Measurements from ENCODE around the gene IFIT3. TPM values are rescaled to one million over a fixed set of nuclear protein-coding genes. Genes with fewer than 3 reads are reported as not detected.

IFIT3 gene
- total and polyA plus RNA-seq, 2 of the 8 experiments (the other 6 are each of a cell fraction or from before 2014, with no cell fraction given), result 0.12 to 0.84 TPM

- no peak overlapping the region for H2BK5ac ChIP-seq (ENCODE audit: low read depth, low read length)
- CTCF ChIA-PET (ENCODE audit: partially characterized antibody), result interaction anchor here (3.8 kb wide), 1 partner anchor 21 kb away, joined by 21 read pairs; no protein-coding TSS in a partner anchor
- H3K9me3 ChIP-seq (ENCODE audit: insufficient read depth in 2 of 2, low read depth in 1 of 2, low read length in 1 of 2), result no peaks in the 10 kb centered on the region
- H3K27me3 ChIP-seq (replicated peaks in 1 of 4; ENCODE audit: control insufficient read depth in 3 of 4, extremely low read depth in 1 of 4, insufficient read depth in 3 of 4, low read length in 3 of 4), result no peaks in the 10 kb centered on the region
- H3K23me2 ChIP-seq (ENCODE audit: low read depth, low read length), result no peaks in the 10 kb centered on the region
- H3K27ac ChIP-seq (ENCODE audit: low read depth, low read length), result no peak overlapping the region
- no peak overlapping the region for H4K5ac ChIP-seq (ENCODE audit: insufficient read length, low read depth, low read length)
- H3K4me2 ChIP-seq (ENCODE audit: insufficient read depth in 1 of 2, low read depth in 2 of 2, low read length in 2 of 2), result peak overlapping the region in 1 of 2 experiments; percentile 24; a peak in 1 of 4 replicates
- no peak for DNase-seq (ENCODE audit: low read depth in 1 of 2, low spot score in 2 of 2)
- H3K18ac ChIP-seq (ENCODE audit: extremely low read depth, low read length), result no peak overlapping the region
- POLR2A ChIA-PET (ENCODE audit: partially characterized antibody), result interaction anchor here (1.2 kb wide), 1 partner anchor 32 kb away, joined by 3 read pairs; no protein-coding TSS in a partner anchor
- H2AK5ac ChIP-seq (ENCODE audit: low read depth, low read length), result no peak overlapping the region
- H3K36me3 ChIP-seq (ENCODE audit: control insufficient read depth in 2 of 4, insufficient read depth in 4 of 4, low read length in 3 of 4), result no peaks in the 10 kb centered on the region
- H4K20me1 ChIP-seq (replicated peaks in 1 of 2; ENCODE audit: control insufficient read depth in 1 of 2, insufficient read depth in 2 of 2, low read length in 2 of 2), result no peaks in the 10 kb centered on the region
- WGBS, 2 experiments (ENCODE audit: extremely low coverage in 1 of 2, insufficient coverage in 1 of 2, insufficient read length in 1 of 2, insufficient replicate concordance in 2 of 2, low coverage in 1 of 2, low lambda C conversion rate in 2 of 2, missing lambda C conversion rate in 1 of 2), result 70% methylated on average over 5 of the region's 5 CpGs; no CpG with 5 or more reads in 1 of the 2 experiments
- no peak overlapping the region for H2BK15ac ChIP-seq (ENCODE audit: low read length)
- H3K23ac ChIP-seq (ENCODE audit: insufficient read length), result no peak overlapping the region
- 0 out of 2 replicates have a peak overlapping the region, but pooled peaks have one; percentile 53 for H2BK20ac ChIP-seq (ENCODE audit: low read length)
- no peak overlapping the region for H3K9ac ChIP-seq (replicated peaks in 1 of 4; ENCODE audit: extremely low read depth in 1 of 4, low read depth in 3 of 4, low read length in 3 of 4)
- H2AFZ ChIP-seq (ENCODE audit: low read length), result no peak overlapping the region
- no peak overlapping the region for H3K4me3 ChIP-seq (ENCODE audit: extremely low read depth in 1 of 4, insufficient read depth in 2 of 4, low read depth in 3 of 4, low read length in 4 of 4)
- no peak overlapping the region for H3K4ac ChIP-seq (replicated peaks; ENCODE audit: insufficient read length, low read depth, low read length)
- no peak for FAIRE-seq
- peaks cover 7 to 25% (median 21%) of the 10 kb centered on the region in 4 experiments; a peak in 6 of 7 replicates for H3K4me1 ChIP-seq (replicated peaks in 1 of 4; ENCODE audit: control insufficient read depth in 3 of 4, insufficient read depth in 4 of 4, low read length in 3 of 4)
- H3K14ac ChIP-seq (ENCODE audit: insufficient read length), result no peak overlapping the region
- no peaks in the 10 kb centered on the region for H3K79me1 ChIP-seq (ENCODE audit: low read depth, low read length)
- H2BK12ac ChIP-seq (ENCODE audit: low read depth, low read length), result no peak overlapping the region
- no peak overlapping the region for H2BK120ac ChIP-seq (replicated peaks; ENCODE audit: low read depth, low read length)
- no peak overlapping the region for H4K8ac ChIP-seq (ENCODE audit: extremely low read depth, insufficient read depth, low read length)
- H4K91ac ChIP-seq (replicated peaks; ENCODE audit: insufficient read length, low read length), result no peak overlapping the region
- H3K56ac ChIP-seq (replicated peaks; ENCODE audit: insufficient read length, low read depth, low read length), result no peak overlapping the region
- H3K79me2 ChIP-seq (ENCODE audit: control insufficient read depth in 1 of 2, insufficient read depth in 2 of 2, low read length in 2 of 2), result no peaks in the 10 kb centered on the region
- TF ChIP-seq SIRT6 (IDR thresholded peaks at IDR 0.05; ENCODE audit: low read length) (no peak), YY1 (IDR thresholded peaks at IDR 0.05; ENCODE audit: low read depth, low read length) (no peak), NANOG (IDR thresholded peaks at IDR 0.05; ENCODE audit: insufficient read depth, low read depth, low read length, poor library complexity, severe bottlenecking) (no peak), KDM5A (IDR thresholded peaks at IDR 0.05; ENCODE audit: low read length) (no peak), POLR2AphosphoS5 (IDR thresholded peaks at IDR 0.05; ENCODE audit: low read depth, low read length) (no peak), CBX5 (IDR thresholded peaks at IDR 0.05; ENCODE audit: low read depth, low read length) (no peak), CREB1 (IDR thresholded peaks at IDR 0.05) (no peak), RBBP5 (IDR thresholded peaks at IDR 0.05; ENCODE audit: borderline replicate concordance, low read depth, low read length) (no peak), GABPA (IDR thresholded peaks at IDR 0.05; ENCODE audit: borderline replicate concordance, insufficient read depth, low read length) (no peak), CTBP2 (IDR thresholded peaks at IDR 0.05; ENCODE audit: borderline replicate concordance, insufficient read depth, insufficient read length, low read length) (no peak)
- TF ChIP-seq, protein P1, sequence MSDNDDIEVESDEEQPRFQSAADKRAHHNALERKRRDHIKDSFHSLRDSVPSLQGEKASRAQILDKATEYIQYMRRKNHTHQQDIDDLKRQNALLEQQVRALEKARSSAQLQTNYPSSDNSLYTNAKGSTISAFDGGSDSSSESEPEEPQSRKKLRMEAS (IDR thresholded peaks at IDR 0.05), result no peak
Measured at GRCh38 chr10:89348481-89348880, 20.7 kb downstream of the IFIT3 start.
